NT2/D1 (cell line): ENCODE results near the gene HNRNPM.

Experiments used
- YY1 ChIP-seq: IDR thresholded peaks from 2 replicates; pipeline ENCODE4 v1.6.1; 2011; ENCODE audit not compliant: insufficient read length, insufficient read depth
- ZNF274 ChIP-seq: IDR thresholded peaks from 2 replicates; pipeline ENCODE4 v1.6.1; 2011; ENCODE audit warnings: mild to moderate bottlenecking, low read depth, low read length

DNA sequence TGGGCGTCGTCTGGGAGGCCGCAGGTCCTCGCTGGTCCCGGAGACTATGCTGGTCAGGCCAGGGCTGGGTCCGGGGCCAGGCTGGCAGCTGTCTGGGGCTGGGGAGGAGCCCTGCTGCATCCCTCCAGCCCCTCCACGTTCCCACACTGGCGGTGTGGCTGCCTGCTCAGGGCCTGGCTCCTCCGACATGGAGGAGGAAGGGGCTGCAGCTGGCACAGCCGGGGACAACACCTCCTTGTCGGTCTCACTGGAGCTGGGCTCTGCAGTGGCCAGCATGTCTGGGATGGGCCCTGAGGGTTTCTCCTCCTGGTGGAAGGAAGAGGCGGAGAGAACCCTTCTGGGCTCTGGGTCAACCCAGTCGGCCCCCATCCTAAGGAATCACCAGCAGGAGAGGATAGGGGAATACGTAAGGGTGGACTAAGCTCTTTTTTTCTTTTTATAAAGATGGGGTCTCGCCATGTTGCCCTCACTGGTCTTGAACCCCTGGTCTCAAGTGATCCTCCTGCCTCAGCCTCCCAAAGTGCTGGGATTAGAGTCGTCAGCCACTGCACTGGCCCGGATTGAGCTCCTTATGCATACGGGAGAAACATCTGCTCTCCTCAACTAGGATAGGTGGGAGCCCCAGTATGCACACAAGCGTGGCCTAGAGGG lies 68.4 kb downstream of the HNRNPM start:
- TF ChIP-seq YY1 (no peak), ZNF274 (no peak)
